H1 (cell line): ENCODE data around the gene PTPRE. TPM values are rescaled to one million over a fixed set of nuclear protein-coding genes. Genes with fewer than 3 reads are reported as not detected.

Source experiments
- BCL11A ChIP-seq, 2 experiments: IDR thresholded peaks; one replicate each; pipeline ENCODE4 v1.6.1; 2011; ENCODE audit warnings: low read depth in 2 of 2, low read length in 2 of 2, mild to moderate bottlenecking in 2 of 2
- CHD7 ChIP-seq: fragments of 300-600 bp; sonication (generic); IDR thresholded peaks from 2 replicates; pipeline ENCODE4 v1.7.1; 2012; ENCODE audit warnings: low read length, moderate library complexity, mild to moderate bottlenecking, inconsistent platforms; ENCODE audit not compliant: insufficient replicate concordance
- CTBP2 ChIP-seq: IDR thresholded peaks from 2 replicates; pipeline ENCODE4 v1.7.0; 2011; ENCODE audit warnings: borderline replicate concordance, mild to moderate bottlenecking, moderate library complexity, mixed read lengths, low read length; ENCODE audit not compliant: insufficient read depth, insufficient read length
- EGR1 ChIP-seq: IDR thresholded peaks from 2 replicates; pipeline ENCODE4 v1.6.1; 2011; ENCODE audit warnings: low read depth, low read length, borderline replicate concordance
- EP300 ChIP-seq, 2 experiments: IDR thresholded peaks; 1 replicate in 1 of 2; 2 replicates in 1 of 2; pipeline ENCODE4 v1.6.1; 2011 to 2012; ENCODE audit warnings: low read depth in 2 of 2, low read length in 2 of 2, mild to moderate bottlenecking in 2 of 2, borderline replicate concordance in 1 of 2, inconsistent platforms in 1 of 2, moderate library complexity in 1 of 2
- HDAC2 ChIP-seq, 2 experiments: fragments of 300-600 bp in 1 of 2; sonication (generic) in 1 of 2; IDR thresholded peaks; 2 replicates each; pipeline ENCODE4 v1.6.1; 2011 to 2012; ENCODE audit warnings: low read depth in 2 of 2, low read length in 2 of 2, mild to moderate bottlenecking in 2 of 2, moderate library complexity in 2 of 2, borderline replicate concordance in 1 of 2, inconsistent platforms in 1 of 2
- PHF8 ChIP-seq: fragments of 200-600 bp; sonication (generic); conservative IDR thresholded peaks from 2 replicates; pipeline ENCODE4 v1.7.1; 2012; ENCODE audit warnings: low read depth, mild to moderate bottlenecking, inconsistent platforms, low read length, moderate library complexity
- SRF ChIP-seq: IDR thresholded peaks from 2 replicates; pipeline ENCODE4 v1.6.1; 2011; ENCODE audit warnings: mild to moderate bottlenecking, low read depth, low read length, moderate library complexity
- SUZ12 ChIP-seq: fragments of 200-600 bp; sonication (generic); IDR thresholded peaks from 2 replicates; pipeline ENCODE4 v1.6.1; 2012; ENCODE audit warnings: mild to moderate bottlenecking, inconsistent platforms, low read length, moderate library complexity, mixed read lengths
- YY1 ChIP-seq: IDR thresholded peaks from 2 replicates; pipeline ENCODE4 v1.6.1; 2011; ENCODE audit warnings: low read depth, mild to moderate bottlenecking, low read length
- polyA plus RNA-seq, 7 experiments: library from polyadenylated mRNA; depleted of rRNA in 3 of 7; stranded (reverse) in 5 of 7; unstranded in 2 of 7; fragments of >200 nt in 5 of 7; fragments of 200-250 nt in 2 of 7; gene quantifications; 1 replicate in 5 of 7; 2 replicates in 1 of 7; 4 replicates in 1 of 7; pipeline versions ENCODE4 v1.2.1 to v1.2.3, GENCODE V29; 2011 to 2013; ENCODE audit warnings: missing spikeins in 2 of 7, mixed read lengths in 2 of 7
- total RNA-seq: library from RNA; stranded (reverse); fragmentation: NEBNext Ultra II Directional; extraction: Animal tissue kit (Norgen Biotek cat#: 25700); gene quantifications from 2 replicates; pipeline ENCODE4 v1.2.1, GENCODE V29; 2021

Gene PTPRE
- total and polyA plus RNA-seq, 2 of the 8 experiments (the other 6 are each of a cell fraction or from before 2014, with no cell fraction given), result 0.33 to 0.54 TPM

- TF ChIP-seq CHD7 (no peak), HDAC2 (IDR thresholded peaks at IDR 0.05; ENCODE audit: borderline replicate concordance in 1 of 2, low read depth in 2 of 2, low read length in 2 of 2) (no peak), YY1 (no peak), SRF (no peak), BCL11A (IDR thresholded peaks at IDR 0.05; ENCODE audit: low read depth in 2 of 2, low read length in 2 of 2) (no peak), EP300 (IDR thresholded peaks at IDR 0.05; ENCODE audit: borderline replicate concordance in 1 of 2, low read depth in 2 of 2, low read length in 2 of 2) (no peak), PHF8 (no peak), SUZ12 (no peak), EGR1 (no peak), CTBP2 (no peak)
Measured at GRCh38 chr10:127871631-127872010, 35.3 kb upstream of the PTPRE start (continued).
